IMR-90 (cell line): Measurements from ENCODE around the gene SYTL1. TPM values are rescaled to one million over a fixed set of nuclear protein-coding genes. Genes with fewer than 3 reads are reported as not detected.

Source experiments
- ATAC-seq: fragments of 200-7000 bp; cut with Tn5 transposase; 2 replicates; pipeline ENCODE4 v1.9.1; 2020; ENCODE audit warnings: low read depth, mild to moderate bottlenecking, moderate library complexity
- BruUV-seq: library from RNA; stranded (reverse); fragments of 400-500 nt; replicated peaks from 2 replicates; lab custom pipeline; 2021; lab: Mats Ljungman, UMichigan
- CTCF ChIA-PET: fragments of 300-600 bp; formaldehyde crosslinking; extraction: SDS; loops from one replicate; lab custom pipeline; 2021; ENCODE audit warnings: antibody characterized with exemption; lab: Yijun Ruan, JAX
- POLR2A ChIA-PET: fragments of 300-600 bp; sonication (Branson Sonifier 250); formaldehyde crosslinking; loops from one replicate; lab custom pipeline; 2022; ENCODE audit warnings: antibody characterized with exemption; ENCODE audit not compliant: unreplicated experiment; lab: Charles Lee
- DNase-seq: peaks from one replicate; pipeline ENCODE4 v3.0.0; 2013
- H2AFZ ChIP-seq: replicated peaks from 2 replicates; pipeline ENCODE3; 2013; ENCODE audit warnings: low read length, mild to moderate bottlenecking; ENCODE audit not compliant: poor library complexity
- H2AK5ac ChIP-seq: 2 replicates; pipeline ENCODE4 v1.6.1; 2013; ENCODE audit warnings: low read depth, low read length, inconsistent platforms
- H2AK9ac ChIP-seq: replicated peaks from 2 replicates; pipeline ENCODE3; 2013; ENCODE audit warnings: mild to moderate bottlenecking, low read depth, low read length, moderate library complexity; ENCODE audit not compliant: poor library complexity
- H2BK120ac ChIP-seq: 2 replicates; pipeline ENCODE4 v1.6.1; 2013; ENCODE audit warnings: low read depth, low read length, inconsistent platforms
- H2BK15ac ChIP-seq: 3 replicates; pipeline ENCODE4 v1.6.1; 2013; ENCODE audit warnings: low read depth, low read length, inconsistent platforms
- H2BK20ac ChIP-seq: 2 replicates; pipeline ENCODE4 v1.6.1; 2013; ENCODE audit warnings: low read depth, mild to moderate bottlenecking, inconsistent platforms, low read length, moderate library complexity
- H2BK5ac ChIP-seq: 2 replicates; pipeline ENCODE4 v1.6.1; 2013; ENCODE audit warnings: mild to moderate bottlenecking, low read depth, low read length, inconsistent platforms; ENCODE audit not compliant: poor library complexity, severe bottlenecking
- H3K14ac ChIP-seq: replicated peaks from 2 replicates; pipeline ENCODE4 v1.6.1; 2013; ENCODE audit warnings: low read depth, low read length, inconsistent platforms
- H3K18ac ChIP-seq: 2 replicates; pipeline ENCODE4 v1.6.1; 2013; ENCODE audit warnings: low read depth, low read length, control low read depth
- H3K23ac ChIP-seq: 2 replicates; pipeline ENCODE4 v1.6.1; 2013; ENCODE audit warnings: low read depth, low read length, inconsistent platforms
- H3K27ac ChIP-seq: 2 replicates; pipeline ENCODE4 v1.5.1; 2013; ENCODE audit warnings: mild to moderate bottlenecking, control low read depth, low read length; ENCODE audit not compliant: insufficient read depth
- H3K27me3 ChIP-seq: 2 replicates; pipeline ENCODE4 v1.6.1; 2013; ENCODE audit warnings: low read length; ENCODE audit not compliant: control insufficient read depth, insufficient read depth
- H3K36me3 ChIP-seq: 2 replicates; pipeline ENCODE4 v1.6.1; 2013; ENCODE audit warnings: low read length, mixed read lengths; ENCODE audit not compliant: control insufficient read depth, insufficient read depth
- H3K4ac ChIP-seq: 2 replicates; pipeline ENCODE4 v1.6.1; 2013; ENCODE audit warnings: low read depth, low read length, inconsistent platforms
- H3K4me1 ChIP-seq: 2 replicates; pipeline ENCODE4 v1.6.1; 2013; ENCODE audit warnings: low read length, mixed read lengths; ENCODE audit not compliant: control insufficient read depth, insufficient read depth
- H3K4me2 ChIP-seq: 2 replicates; pipeline ENCODE4 v1.6.1; 2013; ENCODE audit warnings: low read depth, mild to moderate bottlenecking, control low read depth, low read length, moderate library complexity
- H3K4me3 ChIP-seq: 2 replicates; pipeline ENCODE4 v1.5.1; 2013; ENCODE audit warnings: low read depth, mild to moderate bottlenecking, control low read depth, low read length, moderate library complexity; ENCODE audit not compliant: insufficient read depth
- H3K56ac ChIP-seq: 2 replicates; pipeline ENCODE4 v1.6.1; 2013; ENCODE audit warnings: low read length, inconsistent platforms; ENCODE audit not compliant: insufficient read depth; ENCODE audit errors: extremely low read depth
- H3K79me1 ChIP-seq, 2 experiments: 2 replicates each; pipeline ENCODE4 v1.6.1; 2013; ENCODE audit warnings: low read length in 2 of 2, inconsistent platforms in 1 of 2, low read depth in 1 of 2
- H3K9ac ChIP-seq: 2 replicates; pipeline ENCODE4 v1.6.1; 2013; ENCODE audit warnings: low read depth, low read length, control low read depth
- H3K9me1 ChIP-seq: 2 replicates; pipeline ENCODE4 v1.6.1; 2013; ENCODE audit warnings: low read length, inconsistent platforms; ENCODE audit not compliant: insufficient read depth
- H3K9me3 ChIP-seq: 2 replicates; pipeline ENCODE4 v1.6.1; 2013; ENCODE audit warnings: low read length; ENCODE audit not compliant: control insufficient read depth, insufficient read depth
- H4K20me1 ChIP-seq: 2 replicates; pipeline ENCODE4 v1.6.1; 2013; ENCODE audit warnings: low read length, inconsistent platforms; ENCODE audit not compliant: insufficient read depth
- H4K5ac ChIP-seq: 2 replicates; pipeline ENCODE4 v1.6.1; 2013; ENCODE audit warnings: mild to moderate bottlenecking, low read depth, low read length, control low read depth
- H4K8ac ChIP-seq, 2 experiments: 2 replicates each; pipeline ENCODE4 v1.6.1; 2013; ENCODE audit warnings: low read depth in 2 of 2, low read length in 2 of 2, control low read depth in 1 of 2, inconsistent platforms in 1 of 2
- H4K91ac ChIP-seq: 2 replicates; pipeline ENCODE4 v1.6.1; 2013; ENCODE audit warnings: low read depth, low read length, inconsistent platforms; ENCODE audit not compliant: insufficient read depth
- BHLHE40 ChIP-seq: fragments of 150-350 bp; IDR thresholded peaks from 2 replicates; pipeline ENCODE4 v1.6.1; 2016; ENCODE audit warnings: mild to moderate bottlenecking, low read depth, low read length
- CEBPB ChIP-seq: IDR thresholded peaks from 2 replicates; pipeline ENCODE4 v1.6.1; 2012; ENCODE audit warnings: low read depth, low read length, improper control_type of control experiment
- CHD1 ChIP-seq: IDR thresholded peaks from 2 replicates; pipeline ENCODE4 v1.6.1; 2012; ENCODE audit warnings: low read depth, low read length, improper control_type of control experiment
- CTCF ChIP-seq: conservative IDR thresholded peaks from 2 replicates; pipeline ENCODE4 v1.5.1; 2012; ENCODE audit warnings: mild to moderate bottlenecking, low read depth, low read length, improper control_type of control experiment
- ELK1 ChIP-seq: fragments of 150-350 bp; IDR thresholded peaks from 2 replicates; pipeline ENCODE4 v1.6.1; 2016; ENCODE audit warnings: low read depth, mild to moderate bottlenecking, low read length, moderate library complexity, borderline replicate concordance
- FOS ChIP-seq: fragments of 150-350 bp; IDR thresholded peaks from 2 replicates; pipeline ENCODE4 v1.6.1; 2016; ENCODE audit warnings: low read depth, low read length
- MAFK ChIP-seq: IDR thresholded peaks from 2 replicates; pipeline ENCODE4 v1.6.1; 2012; ENCODE audit warnings: low read depth, low read length, improper control_type of control experiment
- MAZ ChIP-seq: IDR thresholded peaks from 2 replicates; pipeline ENCODE4 v1.6.1; 2012; ENCODE audit warnings: low read depth, mild to moderate bottlenecking, low read length, improper control_type of control experiment, moderate library complexity, borderline replicate concordance
- MXI1 ChIP-seq: IDR thresholded peaks from 2 replicates; pipeline ENCODE4 v1.6.1; 2012; ENCODE audit warnings: low read depth, mild to moderate bottlenecking, low read length, moderate library complexity, borderline replicate concordance
- NFE2L2 ChIP-seq: fragments of 150-350 bp; IDR thresholded peaks from 2 replicates; pipeline ENCODE4 v1.6.1; 2016; ENCODE audit warnings: low read depth, mild to moderate bottlenecking, low read length
- POLR2A ChIP-seq: IDR thresholded peaks from 2 replicates; pipeline ENCODE4 v1.6.1; 2012; ENCODE audit warnings: mild to moderate bottlenecking, low read depth, low read length
- RAD21 ChIP-seq: IDR thresholded peaks from 2 replicates; pipeline ENCODE4 v1.6.1; 2012; ENCODE audit warnings: low read length, improper control_type of control experiment
- RCOR1 ChIP-seq: IDR thresholded peaks from 2 replicates; pipeline ENCODE4 v1.6.1; 2012; ENCODE audit warnings: mild to moderate bottlenecking, low read length, improper control_type of control experiment; ENCODE audit not compliant: insufficient replicate concordance
- RFX5 ChIP-seq: IDR thresholded peaks from 2 replicates; pipeline ENCODE4 v1.8.0; 2012; ENCODE audit warnings: low read depth, mild to moderate bottlenecking, low read length, moderate library complexity
- SMC3 ChIP-seq: fragments of 150-350 bp; IDR thresholded peaks from 2 replicates; pipeline ENCODE4 v1.6.1; 2016; ENCODE audit warnings: low read depth, mild to moderate bottlenecking, antibody characterized with exemption, low read length, moderate library complexity
- USF2 ChIP-seq: fragments of 150-350 bp; IDR thresholded peaks from 2 replicates; pipeline ENCODE4 v1.6.1; 2017; ENCODE audit warnings: mild to moderate bottlenecking, antibody characterized with exemption, low read length, low read depth
- WGBS, 2 experiments: methylation state at CpG; one replicate each; pipeline versions ENCODE4 v1.1.5 to v1.1.7; 2013; ENCODE audit warnings: missing lambda C conversion rate in 2 of 2; ENCODE audit not compliant: insufficient read length in 1 of 2; ENCODE audit errors: extremely low coverage in 2 of 2; 5-methylcytosine and 5-hydroxymethylcytosine counted together
- dilution Hi-C: fragments of 300-500 bp; cut with HindIII; formaldehyde crosslinking; loops from one replicate; pipeline ENCODE4 v1.14.3; 2018; ENCODE audit warnings: low sequenced_read_pairs; ENCODE audit not compliant: unreplicated experiment
- in situ Hi-C: fragments of 300-500 bp; cut with MboI; formaldehyde crosslinking; loops from 3 replicates; pipeline ENCODE4 v1.14.3; 2019; ENCODE audit warnings: low sequenced_read_pairs, inconsistent platforms, mixed read lengths
- intact Hi-C: fragments of 100-400 bp; cut with micrococcal nuclease; formaldehyde crosslinking; loops from 2 replicates; pipeline ENCODE4 v1.10.0; 2022
- polyA plus RNA-seq, 3 experiments: library from polyadenylated mRNA; depleted of rRNA; stranded (reverse); fragments of >200 nt; gene quantifications; 2 replicates each; pipeline ENCODE4 v1.2.3, GENCODE V29; 2012; ENCODE audit warnings: low replicate concordance in 1 of 3
- total RNA-seq: library from RNA; depleted of rRNA; stranded (reverse); fragments of >200 nt; gene quantifications from 2 replicates; pipeline ENCODE4 v1.2.3, GENCODE V29; 2012

The SYTL1 gene
- total and polyA plus RNA-seq, 2 of the 4 experiments (the other 2 are of a cell fraction) = 0.18 to 1.0 TPM

- ATAC-seq = no peak
- no peak overlapping the region for H2BK5ac ChIP-seq
- no peak overlapping the region for H3K4me3 ChIP-seq
- H3K27me3 ChIP-seq = no peaks in the 10 kb centered on the region; the same call in 1 of the 2 replicates
- H2BK120ac ChIP-seq = no peak overlapping the region
- no peak overlapping the region for H2AK9ac ChIP-seq
- H4K8ac ChIP-seq = no peak overlapping the region
- H3K79me1 ChIP-seq = no peaks in the 10 kb centered on the region
- H3K4me2 ChIP-seq = no peak overlapping the region
- H3K36me3 ChIP-seq = peaks cover 13% of the 10 kb centered on the region
- H3K14ac ChIP-seq = no peak overlapping the region
- BruUV-seq = no TSS peak
- no peak overlapping the region for H2BK20ac ChIP-seq
- POLR2A ChIA-PET = no interaction called here
- H4K91ac ChIP-seq = no peak overlapping the region
- H3K18ac ChIP-seq = no peak overlapping the region
- WGBS, 2 experiments = 71% methylated on average over 3 of the region's 8 CpGs; no CpG with 5 or more reads in 1 of the 2 experiments
- no peaks in the 10 kb centered on the region for H4K20me1 ChIP-seq
- no peak overlapping the region for H3K23ac ChIP-seq
- CTCF ChIA-PET = no interaction called here
- H2AK5ac ChIP-seq = no peak overlapping the region
- H3K4ac ChIP-seq = no peak overlapping the region
- intact Hi-C loops (no loop called here), dilution Hi-C loops (no loop called here), in situ Hi-C loops (no loop called here)
- H2AFZ ChIP-seq = peak overlapping the region; percentile 33
- H2BK15ac ChIP-seq = no peak overlapping the region
- no peaks in the 10 kb centered on the region; the same call in 1 of the 2 replicates for H3K9me1 ChIP-seq
- TF ChIP-seq CHD1 = no peak
- no peak for TF ChIP-seq MAZ
- TF ChIP-seq RAD21 = no peak
- TF ChIP-seq NFE2L2 = no peak
- no peak for TF ChIP-seq SMC3
- TF ChIP-seq BHLHE40 = no peak
- no peak for TF ChIP-seq CEBPB
- TF ChIP-seq FOS = no peak
- TF ChIP-seq CTCF = no peak
- TF ChIP-seq RFX5 = no peak
- no peak for TF ChIP-seq POLR2A
- TF ChIP-seq MAFK = no peak
- no peak for TF ChIP-seq MXI1
- no peak for TF ChIP-seq ELK1
- no peak for TF ChIP-seq RCOR1
- TF ChIP-seq USF2 = no peak
- no peak overlapping the region for H3K27ac ChIP-seq
- no peaks in the 10 kb centered on the region for H3K9me3 ChIP-seq
- no peak overlapping the region for H4K5ac ChIP-seq
- no peak overlapping the region for H3K56ac ChIP-seq
- DNase-seq = no peak
- H3K4me1 ChIP-seq = peaks cover 6% of the 10 kb centered on the region; the same call in 1 of the 2 replicates
- no peak overlapping the region for H3K9ac ChIP-seq
Measured at GRCh38 chr1:27351541-27352107, 9.8 kb downstream of the SYTL1 start.
